HG03439 (cell line): ENCODE measurements around the gene SH3PXD2A.
"Not testable (repeated sequence)": the region's sequence is repeated elsewhere in the genome, so short reads cannot be mapped to it uniquely, and the experiment has no call there.

Source experiments
- ATAC-seq: cut with Tn5 transposase; IDR thresholded peaks from one replicate; pipeline ENCODE4 v1.9.1; 2021; ENCODE audit warnings: mild to moderate bottlenecking, moderate library complexity; ENCODE audit not compliant: unreplicated experiment

Gene SH3PXD2A

DNA sequence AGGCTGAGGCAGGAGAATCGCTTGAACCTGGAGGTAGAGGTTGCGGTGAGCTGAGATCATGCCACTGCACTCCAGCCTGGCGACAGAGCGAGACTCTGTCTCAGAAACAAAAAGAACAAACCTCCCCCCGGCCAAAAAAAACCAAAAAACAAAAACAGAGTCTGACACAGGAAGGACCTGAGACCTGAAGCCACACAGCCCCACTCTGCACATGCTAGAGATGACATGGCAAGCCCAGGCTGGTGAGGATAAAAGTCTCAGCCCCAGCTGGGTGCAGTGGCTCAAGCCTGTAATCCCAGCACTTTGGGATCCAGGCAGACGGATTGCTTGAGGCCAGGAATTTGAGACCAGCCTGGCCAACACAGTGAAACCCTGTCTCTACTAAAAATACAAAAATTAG, 222.5 kb downstream of the SH3PXD2A start:
- ATAC-seq, result not testable (repeated sequence)

GRCh38 chr10:103632247-103632642, 223.1 kb downstream of the SH3PXD2A start:
- ATAC-seq, result no peak

GRCh38 chr10:103630156-103630555, 225.2 kb downstream of the SH3PXD2A start:
- no peak for ATAC-seq

DNA sequence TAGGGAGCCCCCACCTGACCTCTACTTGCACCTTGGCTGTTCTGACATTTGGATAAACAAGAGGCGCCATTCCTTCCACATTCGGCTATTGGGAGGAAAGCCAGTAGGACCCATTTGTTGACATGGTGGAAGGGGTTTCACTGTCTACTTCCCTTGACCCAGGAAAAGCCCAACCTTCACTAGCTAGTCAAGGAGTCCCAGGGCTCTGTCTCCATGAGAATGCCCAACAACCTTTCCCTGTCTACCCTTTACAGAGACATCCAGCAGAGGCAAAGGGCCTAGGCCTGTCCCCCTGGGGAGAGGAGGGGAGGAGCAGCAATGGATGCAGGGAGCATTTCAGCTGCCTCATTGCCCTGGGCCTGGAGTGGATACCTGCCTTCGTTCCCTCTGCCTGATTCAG, 225.8 kb downstream of the SH3PXD2A start:
- no peak for ATAC-seq

DNA sequence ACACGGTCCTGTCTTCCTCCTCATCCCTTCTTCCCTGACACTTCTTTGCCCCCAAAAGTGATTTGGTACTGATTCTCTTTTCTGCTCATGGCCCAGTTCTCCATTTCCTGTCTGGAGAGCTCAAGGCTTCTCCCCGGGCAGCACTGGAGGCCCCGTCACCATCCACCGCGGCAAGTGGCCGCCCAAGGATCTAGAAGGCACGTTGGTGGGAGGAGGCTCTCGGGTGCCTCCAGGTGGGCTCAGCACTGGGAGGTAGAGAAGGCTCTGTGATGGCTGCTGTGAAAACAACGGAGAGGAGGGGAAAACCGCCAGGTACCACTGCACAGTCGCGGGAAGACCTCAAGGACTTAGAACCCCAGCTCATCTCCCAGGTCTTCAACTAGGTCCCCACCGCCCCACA, 227.5 kb downstream of the SH3PXD2A start:
- ATAC-seq, result no peak

DNA sequence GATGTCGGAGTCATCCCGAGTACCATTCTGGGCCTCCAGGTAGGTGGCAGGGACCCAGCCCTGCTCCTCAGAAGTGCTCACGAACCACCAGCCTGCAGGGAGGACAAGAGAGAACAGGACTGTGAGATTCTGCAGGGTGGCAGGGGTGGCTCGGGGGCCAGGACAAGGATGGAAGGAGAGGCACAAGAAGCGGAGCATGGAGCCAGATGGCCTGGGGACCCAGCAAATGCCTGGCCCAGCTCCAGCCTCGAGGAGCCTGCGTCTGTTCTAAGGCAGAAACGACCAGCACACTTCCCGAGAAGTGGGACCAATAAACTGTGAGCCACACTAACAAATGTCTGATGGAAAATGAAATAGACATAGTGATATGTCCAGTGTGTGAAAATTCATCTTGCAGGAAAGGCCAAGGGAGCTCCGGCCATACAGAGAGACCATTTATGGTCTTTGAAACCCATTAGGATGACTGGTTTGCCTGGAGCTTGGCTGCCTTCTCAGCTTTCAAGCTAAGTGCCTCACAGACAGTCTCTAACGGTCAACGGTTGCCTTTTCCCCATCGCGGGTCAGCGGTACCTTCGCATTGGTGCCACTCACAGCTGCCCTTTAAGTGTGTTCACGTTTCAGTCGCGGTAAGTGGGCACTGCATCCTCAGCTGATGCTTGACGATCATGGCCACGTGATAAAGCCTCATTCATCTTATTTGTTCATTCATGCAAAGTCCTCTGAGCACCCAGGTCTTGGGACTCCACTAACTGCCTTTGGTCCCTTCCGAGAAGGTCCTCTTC, 228.1 kb downstream of the SH3PXD2A start:
- no peak for ATAC-seq

DNA sequence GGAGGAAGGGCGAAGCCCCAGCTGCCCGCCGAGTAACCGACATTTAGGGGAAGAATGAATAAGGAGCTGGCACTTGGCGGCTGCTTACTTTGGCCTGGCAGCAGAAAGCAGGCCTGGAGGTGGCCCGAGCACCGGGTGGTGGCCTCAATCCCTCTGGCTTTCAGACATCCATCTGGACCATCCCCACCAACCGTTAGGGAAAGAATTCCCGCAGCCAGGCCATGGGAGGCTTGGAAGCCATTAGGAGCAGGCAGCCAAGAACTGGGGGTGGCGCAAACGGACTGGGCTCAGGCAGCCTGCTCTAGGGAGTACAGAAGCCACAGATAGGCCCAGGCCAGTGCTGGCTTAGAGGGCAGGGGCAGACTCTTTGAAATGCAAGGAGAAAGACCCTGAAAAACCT, 229.2 kb downstream of the SH3PXD2A start:
- ATAC-seq, result no peak

DNA sequence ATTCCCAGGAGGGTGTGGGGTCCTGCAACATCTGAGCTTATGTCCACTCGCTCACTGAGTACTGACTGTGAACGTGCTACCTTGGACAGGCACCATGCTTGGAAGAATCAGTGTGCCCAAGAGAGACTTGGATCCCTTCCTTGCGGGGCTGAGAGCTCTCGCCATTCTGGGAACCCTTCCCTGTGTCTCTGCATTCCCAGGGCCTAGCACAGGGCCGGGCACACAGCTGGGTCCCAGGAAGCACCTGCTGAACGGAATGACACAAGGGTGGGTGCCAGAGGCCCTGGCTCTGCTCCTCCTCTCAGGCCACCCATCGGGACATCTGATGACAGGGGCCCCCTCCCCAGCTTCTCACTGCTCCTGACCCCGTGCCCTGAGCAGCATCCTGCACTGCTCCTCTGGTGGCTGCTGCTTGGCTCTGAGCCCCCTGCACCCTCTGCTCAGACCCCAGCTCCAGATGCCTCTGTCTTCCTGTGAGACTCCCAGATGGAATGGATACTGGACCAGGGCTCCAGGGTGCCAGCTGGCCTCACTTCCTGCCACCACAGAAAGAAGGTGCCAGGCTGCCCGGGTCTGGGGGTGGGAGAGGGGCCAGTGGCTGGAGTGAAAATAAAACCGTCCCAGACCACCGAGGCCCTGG, 232.3 kb downstream of the SH3PXD2A start:
- ATAC-seq, result no peak

DNA sequence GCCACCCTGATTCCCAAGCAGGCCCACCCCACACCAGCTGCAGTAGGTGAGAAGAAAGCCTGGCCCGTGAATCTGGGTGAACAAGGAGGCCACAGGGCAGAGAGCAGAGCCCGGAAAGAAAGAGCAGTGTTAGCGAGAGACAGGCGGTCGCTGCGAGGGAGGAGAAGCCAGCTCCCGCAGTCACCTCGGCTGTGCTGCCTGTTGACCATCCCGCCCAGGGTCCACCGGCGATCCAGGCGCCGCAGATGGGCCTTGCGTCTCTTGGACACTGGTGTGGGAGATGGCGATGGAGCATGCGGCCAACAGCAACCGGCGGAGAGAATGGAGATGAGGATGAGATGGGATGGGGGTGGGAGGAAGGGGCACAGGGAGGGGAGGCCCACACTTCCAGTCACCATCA, 233.1 kb downstream of the SH3PXD2A start:
- ATAC-seq, result no peak

- no peak for ATAC-seq
These were observed 233.6 kb downstream of the SH3PXD2A start for GRCh38 chr10:103621783-103622125.

DNA sequence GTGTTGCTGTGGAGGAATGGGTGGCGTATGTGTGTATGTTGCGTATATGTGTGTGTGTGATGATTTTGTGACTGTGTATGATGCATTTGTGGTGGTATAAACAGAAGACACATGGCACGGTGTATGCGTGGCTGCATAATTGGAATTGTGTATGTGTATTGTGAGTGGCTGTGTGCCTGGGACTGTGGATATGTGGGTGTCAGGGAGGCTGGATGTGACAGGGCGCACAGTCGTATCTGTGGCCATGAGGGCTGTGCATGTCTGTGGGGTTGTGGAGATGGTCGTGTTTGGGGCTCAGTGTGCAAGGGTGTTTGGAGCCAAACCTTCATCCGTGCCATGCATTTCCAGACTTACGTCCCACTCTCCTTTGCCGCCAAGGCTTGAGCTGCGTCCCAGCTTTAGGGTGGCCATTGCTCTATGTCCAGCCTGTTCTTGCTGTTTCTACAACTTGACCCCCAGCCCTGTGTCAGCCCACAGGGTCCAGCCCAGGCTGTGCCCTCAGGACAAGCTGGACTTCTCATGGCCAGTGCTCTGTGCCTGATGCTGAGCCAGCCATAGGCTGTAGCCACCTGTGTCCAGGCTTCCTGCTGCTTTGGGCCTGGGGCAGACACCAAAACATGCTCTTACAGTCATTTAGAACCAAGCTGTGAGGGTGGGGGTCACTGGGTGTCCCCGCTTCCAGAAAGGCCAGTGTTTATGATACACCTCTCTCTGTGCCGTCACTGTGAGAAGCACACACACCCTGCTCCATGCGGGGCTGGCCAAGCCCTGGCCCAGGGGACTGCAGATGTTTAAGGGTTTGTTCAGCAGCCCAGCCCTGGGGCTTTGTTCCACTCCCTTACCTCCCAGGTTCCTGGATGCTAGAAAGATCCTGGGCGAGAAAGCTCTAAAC, 234.2 kb downstream of the SH3PXD2A start:
- ATAC-seq, result no peak

DNA sequence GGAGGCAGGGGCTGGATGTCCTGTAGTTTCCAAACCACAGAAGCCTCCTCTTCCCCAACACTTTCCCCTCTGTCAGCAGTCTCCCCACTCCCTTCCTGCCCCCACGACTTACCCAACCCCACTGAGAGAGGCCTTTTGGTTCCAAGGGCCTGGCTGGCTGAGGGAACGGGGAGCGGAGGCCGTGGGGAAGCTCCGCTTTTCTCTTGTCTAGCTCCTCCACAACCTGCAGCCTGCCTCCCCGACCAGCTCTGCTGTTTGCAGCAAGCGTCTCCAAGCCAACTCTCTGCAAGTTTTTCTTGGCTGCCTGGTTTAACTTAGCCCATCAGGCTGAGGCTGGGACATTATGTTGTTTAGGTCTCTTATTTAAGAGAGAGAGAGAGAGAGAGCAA, 235.0 kb downstream of the SH3PXD2A start:
- ATAC-seq, result no peak

- no peak for ATAC-seq
These were observed 235.7 kb downstream of the SH3PXD2A start for GRCh38 chr10:103619424-103620351.

DNA sequence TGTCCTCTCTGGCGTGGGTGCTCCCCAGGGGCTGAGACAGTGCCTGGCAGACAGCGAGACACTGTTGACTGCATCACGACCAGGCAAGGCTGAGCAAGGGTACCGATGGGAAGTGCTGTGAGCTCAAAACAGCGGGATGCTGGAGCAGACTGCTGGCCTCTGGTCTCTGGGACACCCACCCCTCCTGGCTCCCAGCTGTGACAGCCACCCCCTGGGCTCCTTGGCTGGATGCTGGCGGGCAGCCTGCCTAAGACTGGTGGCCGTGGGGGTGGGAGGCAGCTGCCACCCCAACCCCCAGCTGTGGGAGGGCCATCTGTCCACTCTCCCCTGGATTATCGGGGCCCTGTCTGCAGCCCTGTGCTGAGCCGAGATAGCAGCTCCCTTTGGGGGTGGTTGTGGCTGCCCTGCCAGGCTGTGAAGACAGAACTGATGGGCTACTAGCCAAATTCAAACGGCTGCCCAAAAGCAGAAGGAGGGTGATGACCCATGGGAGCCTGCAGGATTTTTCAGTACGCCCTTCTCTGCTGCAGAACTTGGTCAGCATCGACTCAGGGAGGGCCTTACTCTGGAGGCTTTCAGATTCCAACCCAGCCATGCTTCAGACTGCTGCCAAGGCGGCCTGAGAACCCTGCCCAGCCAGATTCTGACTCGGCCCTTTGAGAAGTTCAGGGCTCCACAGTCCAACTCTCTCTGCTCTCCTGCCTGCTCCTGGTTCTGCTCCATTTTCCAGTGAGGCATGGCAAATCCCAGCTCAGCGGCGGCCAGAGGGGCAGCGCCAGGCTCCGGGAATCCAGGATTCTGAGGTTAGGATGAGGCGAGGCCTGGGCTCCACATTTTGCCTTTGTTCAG, 236.6 kb downstream of the SH3PXD2A start:
- no peak for ATAC-seq

GRCh38 chr10:103617602-103618385, 237.6 kb downstream of the SH3PXD2A start:
- no peak for ATAC-seq

- ATAC-seq, result no peak
These were observed 238.4 kb downstream of the SH3PXD2A start for GRCh38 chr10:103616705-103617601.

DNA sequence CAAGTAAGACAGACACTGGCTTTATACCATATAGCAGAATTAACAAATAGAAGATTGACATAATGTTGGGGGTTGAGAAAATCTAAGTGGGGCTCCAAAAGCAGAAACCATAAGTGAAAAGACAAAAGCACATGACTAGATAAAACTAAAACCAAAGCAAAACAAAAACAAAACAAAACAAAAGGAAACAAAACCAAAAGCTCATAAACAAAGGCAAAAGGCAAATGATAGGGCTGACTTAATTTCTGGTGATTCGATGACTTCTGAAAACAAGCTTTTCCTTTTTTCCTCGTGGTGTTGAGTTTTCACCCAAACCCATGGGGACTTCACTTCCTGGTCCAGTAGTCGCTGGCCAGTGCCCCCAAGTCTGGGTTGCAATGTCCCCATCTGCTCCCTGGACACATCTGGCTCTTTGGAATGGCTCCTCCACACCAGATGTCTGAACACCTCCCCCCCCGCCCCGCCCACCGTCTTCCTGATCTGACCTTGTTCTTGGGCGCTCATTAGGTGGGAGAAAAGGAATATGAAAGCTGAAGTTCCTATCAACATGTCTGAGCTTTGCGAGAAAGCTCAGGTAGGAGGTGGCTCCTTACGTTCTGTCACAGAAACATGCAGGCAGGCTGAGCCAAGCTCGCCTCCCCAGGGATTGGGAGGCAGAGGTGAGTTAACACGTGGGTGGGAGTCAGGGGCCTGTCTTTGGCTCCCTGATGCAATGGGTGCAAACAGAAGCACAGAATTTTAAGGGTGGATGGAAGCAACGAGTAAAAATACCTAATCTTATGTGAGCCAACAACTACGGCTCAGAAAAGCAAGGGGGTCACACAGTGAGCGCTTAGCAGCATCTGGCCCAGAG, 240.8 kb downstream of the SH3PXD2A start:
- no peak for ATAC-seq
